Fibroblast of upper back skin (primary cell): Measurements from ENCODE around the gene VTCN1.

Experiments used
- DNase-seq: peaks from one replicate; pipeline ENCODE4 v3.0.0-alpha.2; 2013

The VTCN1 gene

DNA sequence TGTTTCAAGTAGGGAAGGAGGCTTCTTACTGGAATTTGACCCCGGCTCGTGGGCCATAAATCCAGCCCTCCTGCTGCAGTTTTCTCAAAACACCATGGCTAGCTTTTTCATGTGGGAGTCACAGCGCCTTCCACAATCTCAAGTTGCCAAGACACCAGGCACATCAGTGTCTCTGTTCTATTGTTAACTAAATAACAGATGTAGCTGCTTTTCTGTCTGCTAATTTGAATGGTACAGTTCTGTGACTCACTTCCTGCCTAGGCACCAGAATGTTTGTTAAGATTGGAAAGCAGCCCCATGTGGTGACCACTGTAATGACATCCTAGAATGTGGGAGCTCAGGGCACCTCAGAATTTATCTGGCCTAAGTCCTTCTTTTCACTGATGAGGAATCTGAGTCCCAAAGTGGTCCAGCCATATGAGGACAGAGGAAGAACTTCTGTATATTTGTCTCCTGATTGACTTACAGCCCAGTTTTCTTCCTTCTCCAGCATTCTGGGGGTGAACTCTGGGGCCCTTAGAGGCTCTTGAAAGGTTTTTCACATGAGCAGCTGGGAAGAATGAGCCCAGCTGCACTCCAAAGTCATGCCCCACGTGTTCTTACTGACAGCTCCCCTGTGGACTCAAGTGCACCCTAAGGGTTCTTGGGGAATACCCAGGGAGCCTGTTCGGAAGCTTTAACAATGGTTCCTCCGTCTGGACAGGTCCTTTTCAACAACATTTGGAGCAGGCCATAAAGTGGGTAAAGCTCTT is 116.7 kb downstream of the VTCN1 start:
- DNase-seq: peak; percentile 64
